ENCODE results near the gene TEX54. TPM values are rescaled to one million over a fixed set of nuclear protein-coding genes. Genes with fewer than 3 reads are reported as not detected.
A peak's percentile ranks its signal among the peaks of the same experiment; 100 is the strongest.

TEX54 gene
- total and polyA plus RNA-seq, 2 of the 13 experiments (the other 11 are each of a cell fraction or from before 2014, with no cell fraction given), result not detected

GRCh38 chr11:62840721-62841360 is 8.2 kb upstream of the TEX54 start (continued):
- peak; percentile 1; the same call in 1 of the 2 replicates for TF ChIP-seq FOXP4 (CRISPR knock-in tag; IDR thresholded peaks at IDR 0.05)
- TF ChIP-seq ZMYM3 (CRISPR knock-in tag; IDR thresholded peaks at IDR 0.05), result peak; percentile 37; the same call in 1 of the 2 replicates
- peak; percentile 94 for TF ChIP-seq ZNF460 (CRISPR knock-in tag; IDR thresholded peaks at IDR 0.05; ENCODE audit: borderline replicate concordance)
- TF ChIP-seq CBX5 (CRISPR knock-in tag; IDR thresholded peaks at IDR 0.05; ENCODE audit: borderline replicate concordance), result 0 out of 2 replicates have a peak, but pooled peaks have one; percentile 21
- peak; percentile 51; the same call in 1 of the 2 replicates for TF ChIP-seq TEF (CRISPR knock-in tag; IDR thresholded peaks at IDR 0.05)

- Histone ChIP-seq H2AFZ (ENCODE audit: low read length) (no peak within 1 kb of the TSS), H3K9ac (ENCODE audit: insufficient read depth, low read depth, low read length) (peak within 1 kb of the TSS; percentile 94), H3K27me3 (ENCODE audit: control insufficient read depth in 1 of 2, insufficient read depth in 2 of 2, low read length in 2 of 2) (no peaks in the 10 kb centered on the region; a peak in 1 of 5 replicates), H3K9me3 (ENCODE audit: low read length) (no peaks in the 10 kb centered on the region), H3K79me2 (ENCODE audit: insufficient read depth, low read length) (peaks cover 29% of the 10 kb centered on the region), H3K4me3 (replicated peaks in 1 of 3; ENCODE audit: insufficient read depth in 1 of 3, low read depth in 2 of 3, low read length in 3 of 3) (peak within 1 kb of the TSS; percentile 85 to 100 (median 97)), H3K4me1 (ENCODE audit: insufficient read depth, low read length) (peaks cover 32% of the 10 kb centered on the region), H4K20me1 (ENCODE audit: insufficient read depth, low read length) (no peaks in the 10 kb centered on the region), H3K4me2 (ENCODE audit: low read depth, low read length) (peak within 1 kb of the TSS; percentile 82), H3K36me3 (replicated peaks in 1 of 2; ENCODE audit: control insufficient read depth in 1 of 2, insufficient read depth in 2 of 2, low read length in 2 of 2) (peaks cover 16 to 28% of the 10 kb centered on the region in 2 experiments), H3K27ac (ENCODE audit: extremely low read length, insufficient read depth, low read length) (peak within 1 kb of the TSS; percentile 98)
- ChIA-PET POLR2A (interaction anchor here (0.9 to 3.4 kb wide), 21 partner anchors 7 to 1049 kb away, joined by 3 to 362 read pairs (median 29); partner anchors contain the start of genes C11orf98, CSKMT, HNRNPUL2 and INTS5), CTCF (ENCODE audit: low intra/inter-chr PET ratio, low total read pairs) (no interaction called here)
- in situ Hi-C loops (cut with HindIII; ENCODE audit: extremely low pct_ligation_motif_present, low pct_unique_long_range_greater_than_20kb) (no loop called here), intact Hi-C loops (cut with micrococcal nuclease; ENCODE audit: unreplicated experiment) (no loop called here)
- FAIRE-seq (peak; percentile 26), DNase-seq (ENCODE audit: low spot score) (peak; percentile 91), ATAC-seq (peak; percentile 63)
- BruUV-seq (replicated peaks), result no TSS peak
- WGBS (ENCODE audit: low lambda C conversion rate), result under 1% methylated on average over 27 of the region's 62 CpGs
- no peak for TF ChIP-seq ZNF30 (CRISPR knock-in tag; IDR thresholded peaks at IDR 0.05)
- no peak for TF ChIP-seq THYN1 (CRISPR knock-in tag; IDR thresholded peaks at IDR 0.05; ENCODE audit: borderline replicate concordance, low read depth)
- TF ChIP-seq ZNF24 (IDR thresholded peaks at IDR 0.05), result no peak
- TF ChIP-seq ZNF740 (CRISPR knock-in tag; IDR thresholded peaks at IDR 0.05), result no peak
- peak; percentile 91; the same call in 1 of the 2 replicates for TF ChIP-seq ZNF205 (CRISPR knock-in tag; IDR thresholded peaks at IDR 0.05)
- peak; percentile 92; the same call in 1 of the 2 replicates for TF ChIP-seq IRF2 (CRISPR knock-in tag; IDR thresholded peaks at IDR 0.05)
- no peak for TF ChIP-seq ZNF850 (CRISPR knock-in tag; conservative IDR thresholded peaks at IDR 0.05)
- no peak for TF ChIP-seq ZNF431 (CRISPR knock-in tag; IDR thresholded peaks at IDR 0.05; ENCODE audit: borderline replicate concordance, low read depth)
- TF ChIP-seq KDM6A (CRISPR knock-in tag; IDR thresholded peaks at IDR 0.05; ENCODE audit: low read depth), result no peak
- peak; percentile 93 for TF ChIP-seq POLR2G (IDR thresholded peaks at IDR 0.05; ENCODE audit: low read depth, low read length)
- peak; percentile 74; the same call in 1 of the 2 replicates for TF ChIP-seq KLF6 (CRISPR knock-in tag; IDR thresholded peaks at IDR 0.05)
- TF ChIP-seq RXRA (CRISPR knock-in tag; IDR thresholded peaks at IDR 0.05), result peak; percentile 56; the same call in 1 of the 2 replicates
- TF ChIP-seq HOXD1 (CRISPR knock-in tag; IDR thresholded peaks at IDR 0.05), result 0 out of 2 replicates have a peak, but pooled peaks have one; percentile 19
- TF ChIP-seq ZNF549 (CRISPR knock-in tag; IDR thresholded peaks at IDR 0.05), result no peak
Observed at GRCh38 chr11:62839050-62839945, 6.7 kb upstream of the TEX54 start, which contains the start of gene WDR74. Gene WDR74, minus strand, starts transcription at chr11:62839590. Its CDS starts 20 bp downstream, at chr11:62839570.
